HepG2 (cell line): ENCODE measurements around the gene SERTAD1. TPM values are rescaled to one million over a fixed set of nuclear protein-coding genes. Genes with fewer than 3 reads are reported as not detected.

Experiments used
- ATAC-seq: fragments of 200-7000 bp; cut with Tn5 transposase; 3 replicates; pipeline ENCODE4 v1.9.1; 2020; ENCODE audit warnings: mild to moderate bottlenecking, moderate library complexity
- BruUV-seq: library from RNA; stranded (reverse); fragments of 400-500 nt; replicated peaks from 2 replicates; lab custom pipeline; 2021; lab: Mats Ljungman, UMichigan
- CTCF ChIA-PET: fragments of 300-600 bp; formaldehyde crosslinking; extraction: SDS; loops from one replicate; lab custom pipeline; 2021; ENCODE audit warnings: low total read pairs, inconsistent platforms, low intra/inter-chr PET ratio; lab: Yijun Ruan, JAX
- POLR2A ChIA-PET: fragments of 350-600 bp; sonication (Branson Sonifier 250); formaldehyde crosslinking; loops from one replicate; lab custom pipeline; 2020; ENCODE audit warnings: antibody characterized with exemption, inconsistent platforms; lab: Yijun Ruan, JAX
- DNase-seq: peaks from one replicate; pipeline ENCODE4 v3.0.0-alpha.2; 2015; ENCODE audit warnings: low spot score
- FAIRE-seq: peaks from 3 replicates; lab custom pipeline; 2011; peaks lifted over from hg19 to GRCh38; lab: Jason Lieb, UNC
- H2AFZ ChIP-seq: one replicate; pipeline ENCODE4 v1.6.1; 2011; ENCODE audit warnings: low read length, inconsistent platforms
- H3K27ac ChIP-seq: fragments of 300-600 bp; 3 replicates; pipeline ENCODE4 v1.8.0; 2011; ENCODE audit warnings: mixed run types, mild to moderate bottlenecking, mixed read lengths, low read length, inconsistent platforms; ENCODE audit not compliant: insufficient read depth; ENCODE audit errors: extremely low read length
- H3K27me3 ChIP-seq, 2 experiments: fragments of 200-600 bp in 1 of 2; 2 replicates in 1 of 2; 3 replicates in 1 of 2; pipeline versions ENCODE4 v1.6.0 to v1.8.0; 2011; ENCODE audit warnings: low read length in 2 of 2, mild to moderate bottlenecking in 2 of 2, moderate library complexity in 2 of 2, inconsistent platforms in 1 of 2; ENCODE audit not compliant: insufficient read depth in 2 of 2, control insufficient read depth in 1 of 2
- H3K36me3 ChIP-seq, 2 experiments: fragments of 200-600 bp in 1 of 2; replicated peaks in 1 of 2; 2 replicates in 1 of 2; 3 replicates in 1 of 2; pipeline versions ENCODE4 v1.5.1 to v1.8.0; 2011; ENCODE audit warnings: low read length in 2 of 2, inconsistent platforms in 1 of 2; ENCODE audit not compliant: insufficient read depth in 2 of 2, control insufficient read depth in 1 of 2
- H3K4me1 ChIP-seq: 2 replicates; pipeline ENCODE4 v1.5.1; 2012; ENCODE audit warnings: low read length, inconsistent platforms; ENCODE audit not compliant: insufficient read depth
- H3K4me2 ChIP-seq: 2 replicates; pipeline ENCODE4 v1.6.0; 2011; ENCODE audit warnings: low read depth, low read length, inconsistent platforms
- H3K4me3 ChIP-seq, 3 experiments: fragments of 200-600 bp in 1 of 3; sonication (generic), shearing (Covaris generic) in 1 of 3; replicated peaks in 1 of 3; 2 replicates each; pipeline ENCODE4 v1.5.1; 2011 to 2016; ENCODE audit warnings: low read length in 3 of 3, inconsistent platforms in 2 of 3, low read depth in 2 of 3, mild to moderate bottlenecking in 2 of 3, control low read depth in 1 of 3, mixed read lengths in 1 of 3; ENCODE audit not compliant: insufficient read depth in 1 of 3
- H3K79me2 ChIP-seq: one replicate; pipeline ENCODE4 v1.6.1; 2011; ENCODE audit warnings: low read length, inconsistent platforms; ENCODE audit not compliant: insufficient read depth
- H3K9ac ChIP-seq: 2 replicates; pipeline ENCODE4 v1.6.0; 2011; ENCODE audit warnings: mild to moderate bottlenecking, low read depth, low read length, inconsistent platforms; ENCODE audit not compliant: insufficient read depth
- H3K9me3 ChIP-seq: 2 replicates; pipeline ENCODE4 v1.5.1; 2012; ENCODE audit warnings: mild to moderate bottlenecking, low read length
- H4K20me1 ChIP-seq: 2 replicates; pipeline ENCODE4 v1.6.0; 2011; ENCODE audit warnings: inconsistent platforms, mild to moderate bottlenecking, low read length, moderate library complexity; ENCODE audit not compliant: insufficient read depth
- ATM ChIP-seq: fragments of 450-650 bp; IDR thresholded peaks from 2 replicates; pipeline ENCODE4 v1.7.1; 2017; ENCODE audit warnings: mild to moderate bottlenecking, borderline replicate concordance
- ELF4 ChIP-seq: sonication (generic); formaldehyde crosslinking; IDR thresholded peaks from 2 replicates; pipeline ENCODE4 v1.5.0; 2020; ENCODE audit warnings: missing genetic modification reagents, mild to moderate bottlenecking, moderate library complexity, borderline replicate concordance
- MEF2D ChIP-seq: sonication (generic); formaldehyde crosslinking; IDR thresholded peaks from 2 replicates; pipeline ENCODE4 v1.5.1; 2020; ENCODE audit warnings: mild to moderate bottlenecking, missing genetic modification reagents
- NCOA5 ChIP-seq: sonication (generic); formaldehyde crosslinking; IDR thresholded peaks from 2 replicates; pipeline ENCODE4 v1.4.0; 2020; ENCODE audit warnings: missing genetic modification reagents
- RCOR2 ChIP-seq: IDR thresholded peaks from 2 replicates; pipeline ENCODE4 v1.6.1; 2016; ENCODE audit warnings: missing biosample characterization, missing genetic modification reagents
- ZFP1 ChIP-seq: IDR thresholded peaks from 2 replicates; pipeline ENCODE4 v1.6.1; 2016
- ZNF20 ChIP-seq: sonication (generic); formaldehyde crosslinking; IDR thresholded peaks from 2 replicates; pipeline ENCODE4 v1.4.0; 2020; ENCODE audit warnings: mild to moderate bottlenecking, moderate library complexity, missing genetic modification reagents
- ZNF7 ChIP-seq: IDR thresholded peaks from 2 replicates; pipeline ENCODE4 v1.6.1; 2016; ENCODE audit warnings: missing biosample characterization, missing genetic modification reagents
- ZNF724P ChIP-seq: sonication (generic); formaldehyde crosslinking; IDR thresholded peaks from 2 replicates; pipeline ENCODE4 v1.8.0; 2022; ENCODE audit warnings: missing genetic modification reagents, borderline replicate concordance
- WGBS: methylation state at CpG from one replicate; pipeline ENCODE4 v1.1.6; 2017; ENCODE audit warnings: low lambda C conversion rate; 5-methylcytosine and 5-hydroxymethylcytosine counted together
- in situ Hi-C: cut with HindIII; loops from 2 replicates; pipeline ENCODE4 v1.10.0; 2017; ENCODE audit warnings: low pct_unique_long_range_greater_than_20kb; ENCODE audit not compliant: extremely low pct_ligation_motif_present
- intact Hi-C: fragments of 100-400 bp; cut with micrococcal nuclease; formaldehyde crosslinking; loops from one replicate; pipeline ENCODE4 v1.10.0; 2022; ENCODE audit not compliant: unreplicated experiment
- polyA plus RNA-seq, 8 experiments: library from polyadenylated mRNA; depleted of rRNA in 3 of 8; stranded (reverse) in 7 of 8; unstranded in 1 of 8; fragments of >200 nt; fragmentation: Illumina TruSeq in 4 of 8; extraction: Trizol in 4 of 8; gene quantifications; 2 replicates each; pipeline versions ENCODE4 v1.2.1 to v1.2.3, GENCODE V29; 2011 to 2016; ENCODE audit warnings: low read depth in 4 of 8, missing spikeins in 1 of 8, mixed read lengths in 1 of 8; ENCODE audit not compliant: insufficient read depth in 1 of 8
- total RNA-seq, 5 experiments: library from RNA; depleted of rRNA; stranded (reverse); fragments of >200 nt; fragmentation: Illumina TruSeq; extraction: Trizol; gene quantifications; 2 replicates each; pipeline ENCODE4 v1.2.3, GENCODE V29; 2016; ENCODE audit warnings: low read depth in 1 of 5
- TF ChIP-seq, protein P1 (sequence below): sonication (generic); formaldehyde crosslinking; IDR thresholded peaks from 2 replicates; pipeline ENCODE4 v1.9.0; 2021; ENCODE audit warnings: missing genetic modification reagents, borderline replicate concordance
- TF ChIP-seq, protein P2 (sequence below): sonication (generic); formaldehyde crosslinking; conservative IDR thresholded peaks from 2 replicates; pipeline ENCODE4 v1.8.0; 2022; ENCODE audit warnings: mild to moderate bottlenecking, moderate library complexity, missing genetic modification reagents
- TF ChIP-seq, protein P3 (sequence below): sonication (generic); formaldehyde crosslinking; IDR thresholded peaks from 2 replicates; pipeline ENCODE4 v1.5.0; 2020; ENCODE audit warnings: mild to moderate bottlenecking, missing genetic modification reagents, moderate library complexity

The SERTAD1 gene
- total and polyA plus RNA-seq, 2 of the 13 experiments (the other 11 are each of a cell fraction or from before 2014, with no cell fraction given), result 4.3 to 4.5 TPM

DNA sequence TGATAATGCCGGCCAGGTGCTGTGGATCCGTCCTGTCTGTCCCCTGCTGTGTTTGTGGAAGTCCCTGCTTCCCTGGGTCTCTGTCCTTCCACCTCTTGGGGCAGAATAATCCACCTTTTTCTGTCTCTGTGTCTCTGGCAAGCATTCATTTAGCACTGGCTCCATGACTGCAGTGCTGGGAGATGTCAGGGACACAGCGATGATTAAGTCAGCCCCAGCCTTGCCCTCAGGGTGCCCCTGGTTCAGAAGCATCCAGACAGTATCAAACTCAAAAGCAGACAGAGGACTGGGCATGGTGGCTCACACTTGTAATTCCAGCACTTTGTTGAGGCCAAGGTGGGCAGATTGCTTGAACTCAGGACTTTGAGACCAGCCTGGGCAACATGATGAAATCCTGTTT lies 37.3 kb downstream of the SERTAD1 start:
- POLR2A ChIA-PET, result no interaction called here
- no peak for ATAC-seq

DNA sequence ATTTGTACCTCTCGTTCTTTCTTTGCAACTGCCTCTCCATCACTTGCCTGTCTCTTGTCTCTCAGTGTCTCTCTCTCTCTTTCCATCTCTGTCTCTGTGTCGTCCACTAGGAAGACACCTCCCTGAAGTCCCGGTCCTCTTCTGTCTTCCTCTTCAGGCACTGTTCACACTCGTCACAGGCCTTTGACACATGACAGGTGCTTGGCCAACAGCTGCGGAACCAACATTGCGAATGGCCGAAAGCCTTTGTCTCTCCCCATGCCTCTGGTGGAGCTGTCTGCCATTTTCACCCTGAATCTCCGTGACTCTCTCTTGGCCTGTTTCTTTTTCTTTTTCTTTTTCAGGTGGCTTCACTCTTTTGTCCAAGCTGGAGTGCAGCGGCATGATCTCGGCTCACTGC lies 38.6 kb downstream of the SERTAD1 start:
- DNase-seq, result no peak
- Histone ChIP-seq H2AFZ (no peak overlapping the region), H3K27me3 (0 out of 5 replicates have a peak, but pooled peaks cover 0 to 2% of the 10 kb centered on the region in 2 experiments), H3K27ac (no peak overlapping the region), H3K4me1 (peaks cover 8% of the 10 kb centered on the region; the same call in 1 of the 2 replicates), H3K4me3 (no peak overlapping the region), H3K4me2 (no peak overlapping the region), H4K20me1 (no peaks in the 10 kb centered on the region), H3K36me3 (no peaks in the 10 kb centered on the region), H3K9me3 (no peaks in the 10 kb centered on the region), H3K9ac (no peak overlapping the region), H3K79me2 (no peaks in the 10 kb centered on the region)
- WGBS, result 71% methylated on average over 10 of the region's 10 CpGs
- ChIA-PET CTCF (no interaction called here), POLR2A (interaction anchor here (1.1 kb wide), 1 partner anchor 56 kb away, joined by 3 read pairs; no protein-coding TSS in a partner anchor)
- ATAC-seq, result no peak
- TF ChIP-seq, protein P1, sequence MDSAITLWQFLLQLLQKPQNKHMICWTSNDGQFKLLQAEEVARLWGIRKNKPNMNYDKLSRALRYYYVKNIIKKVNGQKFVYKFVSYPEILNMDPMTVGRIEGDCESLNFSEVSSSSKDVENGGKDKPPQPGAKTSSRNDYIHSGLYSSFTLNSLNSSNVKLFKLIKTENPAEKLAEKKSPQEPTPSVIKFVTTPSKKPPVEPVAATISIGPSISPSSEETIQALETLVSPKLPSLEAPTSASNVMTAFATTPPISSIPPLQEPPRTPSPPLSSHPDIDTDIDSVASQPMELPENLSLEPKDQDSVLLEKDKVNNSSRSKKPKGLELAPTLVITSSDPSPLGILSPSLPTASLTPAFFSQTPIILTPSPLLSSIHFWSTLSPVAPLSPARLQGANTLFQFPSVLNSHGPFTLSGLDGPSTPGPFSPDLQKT (CRISPR knock-in tag), result no peak
- TF ChIP-seq ZNF724P (CRISPR knock-in tag) (no peak), MEF2D (no peak), ELF4 (CRISPR knock-in tag) (no peak), ZNF20 (CRISPR knock-in tag) (no peak), NCOA5 (no peak)
- TF ChIP-seq, protein P2, sequence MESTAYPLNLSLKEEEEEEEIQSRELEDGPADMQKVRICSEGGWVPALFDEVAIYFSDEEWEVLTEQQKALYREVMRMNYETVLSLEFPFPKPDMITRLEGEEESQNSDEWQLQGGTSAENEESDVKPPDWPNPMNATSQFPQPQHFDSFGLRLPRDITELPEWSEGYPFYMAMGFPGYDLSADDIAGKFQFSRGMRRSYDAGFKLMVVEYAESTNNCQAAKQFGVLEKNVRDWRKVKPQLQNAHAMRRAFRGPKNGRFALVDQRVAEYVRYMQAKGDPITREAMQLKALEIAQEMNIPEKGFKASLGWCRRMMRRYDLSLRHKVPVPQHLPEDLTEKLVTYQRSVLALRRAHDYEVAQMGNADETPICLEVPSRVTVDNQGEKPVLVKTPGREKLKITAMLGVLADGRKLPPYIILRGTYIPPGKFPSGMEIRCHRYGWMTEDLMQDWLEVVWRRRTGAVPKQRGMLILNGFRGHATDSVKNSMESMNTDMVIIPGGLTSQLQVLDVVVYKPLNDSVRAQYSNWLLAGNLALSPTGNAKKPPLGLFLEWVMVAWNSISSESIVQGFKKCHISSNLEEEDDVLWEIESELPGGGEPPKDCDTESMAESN (CRISPR knock-in tag), result no peak
- intact Hi-C loops, result no loop called here
- BruUV-seq, result no TSS peak
- no peak for FAIRE-seq
- in situ Hi-C loops, result no loop called here

More for the DNA sequence above, 37.3 kb downstream of the SERTAD1 start:
- Histone ChIP-seq H3K27me3 (peaks cover 1 to 2% of the 10 kb centered on the region in 2 experiments; a peak in 1 of 5 replicates), H3K36me3 (no peaks in the 10 kb centered on the region), H2AFZ (no peak overlapping the region), H3K79me2 (no peaks in the 10 kb centered on the region), H3K9ac (no peak overlapping the region), H3K4me2 (no peak overlapping the region)
- no TSS peak for BruUV-seq
- CTCF ChIA-PET, result no interaction called here
- no peak for FAIRE-seq
- no peak for DNase-seq
- TF ChIP-seq ATM, result no peak
- TF ChIP-seq ZFP1 (CRISPR knock-in tag), result no peak
- TF ChIP-seq, protein P3, sequence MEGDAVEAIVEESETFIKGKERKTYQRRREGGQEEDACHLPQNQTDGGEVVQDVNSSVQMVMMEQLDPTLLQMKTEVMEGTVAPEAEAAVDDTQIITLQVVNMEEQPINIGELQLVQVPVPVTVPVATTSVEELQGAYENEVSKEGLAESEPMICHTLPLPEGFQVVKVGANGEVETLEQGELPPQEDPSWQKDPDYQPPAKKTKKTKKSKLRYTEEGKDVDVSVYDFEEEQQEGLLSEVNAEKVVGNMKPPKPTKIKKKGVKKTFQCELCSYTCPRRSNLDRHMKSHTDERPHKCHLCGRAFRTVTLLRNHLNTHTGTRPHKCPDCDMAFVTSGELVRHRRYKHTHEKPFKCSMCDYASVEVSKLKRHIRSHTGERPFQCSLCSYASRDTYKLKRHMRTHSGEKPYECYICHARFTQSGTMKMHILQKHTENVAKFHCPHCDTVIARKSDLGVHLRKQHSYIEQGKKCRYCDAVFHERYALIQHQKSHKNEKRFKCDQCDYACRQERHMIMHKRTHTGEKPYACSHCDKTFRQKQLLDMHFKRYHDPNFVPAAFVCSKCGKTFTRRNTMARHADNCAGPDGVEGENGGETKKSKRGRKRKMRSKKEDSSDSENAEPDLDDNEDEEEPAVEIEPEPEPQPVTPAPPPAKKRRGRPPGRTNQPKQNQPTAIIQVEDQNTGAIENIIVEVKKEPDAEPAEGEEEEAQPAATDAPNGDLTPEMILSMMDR (CRISPR knock-in tag), result 0 out of 2 replicates have a peak, but pooled peaks have one; percentile 5
- peak; percentile 46; the same call in 1 of the 2 replicates for TF ChIP-seq ZNF7 (CRISPR knock-in tag)
- no peak for TF ChIP-seq RCOR2 (CRISPR knock-in tag)
- TF ChIP-seq, all 625 proteins: peak for 2
- Histone ChIP-seq H3K4me3 (no peak overlapping the region), H4K20me1 (no peaks in the 10 kb centered on the region), H3K9me3 (no peaks in the 10 kb centered on the region), H3K4me1 (peaks cover 8% of the 10 kb centered on the region; the same call in 1 of the 2 replicates), H3K27ac (no peak overlapping the region)
- 30% methylated on average over 3 of the region's 3 CpGs for WGBS
- intact Hi-C loops, result no loop called here
- in situ Hi-C loops, result no loop called here
